GM21723 (cell line): ENCODE results near the gene TBL1XR1.
"Not testable (repeated sequence)": the region's sequence is repeated elsewhere in the genome, so short reads cannot be mapped to it uniquely, and the experiment has no call there.

Experiments
- ATAC-seq: cut with Tn5 transposase; IDR thresholded peaks from one replicate; pipeline ENCODE4 v1.9.1; 2021; ENCODE audit warnings: mild to moderate bottlenecking, moderate library complexity; ENCODE audit not compliant: unreplicated experiment

Gene TBL1XR1

DNA sequence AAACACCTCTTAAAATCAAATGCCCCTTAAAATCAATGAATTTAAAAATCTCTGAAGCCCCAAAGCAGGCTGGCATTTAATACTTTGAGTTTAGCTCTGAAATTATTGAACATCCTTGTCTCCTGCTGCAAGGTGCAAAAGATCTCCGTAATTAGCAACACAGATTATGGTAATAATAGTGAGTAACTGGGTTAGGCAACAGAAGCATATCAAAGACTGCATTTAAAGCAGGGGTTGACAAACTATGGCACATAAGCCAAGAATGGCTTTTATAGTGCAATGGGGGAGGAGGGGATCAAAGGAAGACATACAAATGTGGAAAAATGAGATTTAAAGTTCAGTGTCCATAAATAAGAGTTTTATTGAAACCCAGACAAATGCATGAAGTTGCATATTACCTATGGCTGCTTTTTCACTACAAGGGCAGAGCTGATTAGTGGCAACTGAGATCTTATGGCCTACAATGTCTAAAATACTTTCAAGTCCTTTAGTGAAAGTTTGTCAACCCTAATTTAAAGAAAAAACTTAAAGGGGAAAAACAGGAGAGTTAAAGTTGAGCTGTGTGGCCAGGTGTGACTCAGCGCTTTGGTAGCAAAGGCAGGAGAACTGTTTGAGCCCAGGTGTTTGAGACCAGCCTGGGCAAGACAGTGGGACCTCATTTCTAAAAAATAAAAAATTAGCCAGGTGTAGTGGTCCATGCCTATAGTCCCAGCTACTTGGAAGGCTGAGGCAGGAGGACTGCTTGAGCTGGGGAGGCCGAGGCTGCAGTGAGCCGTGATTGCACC lies 157.6 kb downstream of the TBL1XR1 start:
- ATAC-seq = no peak

GRCh38 chr3:177037241-177037640 lies 160.0 kb downstream of the TBL1XR1 start:
- ATAC-seq = no peak

GRCh38 chr3:177035676-177036075 lies 161.6 kb downstream of the TBL1XR1 start:
- ATAC-seq = no peak

GRCh38 chr3:177034832-177035475 lies 162.3 kb downstream of the TBL1XR1 start:
- ATAC-seq = no peak

- ATAC-seq = no peak
Measured at GRCh38 chr3:177026505-177027277, 170.6 kb downstream of the TBL1XR1 start.

DNA sequence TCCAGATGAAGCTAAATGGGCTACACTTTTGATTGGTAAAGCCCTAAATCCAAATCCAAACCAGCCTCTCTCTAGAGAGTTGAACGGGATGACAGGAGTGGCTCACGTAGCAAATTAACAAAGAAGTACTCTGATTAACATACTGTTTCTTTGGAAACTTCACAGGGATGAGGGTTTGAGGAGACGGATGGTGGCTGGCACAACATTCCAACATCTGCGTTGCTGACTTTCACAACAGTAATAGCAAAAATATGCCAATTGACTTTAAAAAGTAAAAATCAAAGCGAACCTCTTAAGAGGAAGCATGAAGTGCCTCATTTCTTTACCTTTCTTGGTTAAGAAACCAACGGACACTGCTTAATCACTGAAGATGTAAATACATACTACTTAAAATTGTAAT lies 181.4 kb downstream of the TBL1XR1 start:
- ATAC-seq = no peak

- ATAC-seq = no peak
Measured at GRCh38 chr3:177013681-177014280, 183.5 kb downstream of the TBL1XR1 start.

- no peak for ATAC-seq
Measured at GRCh38 chr3:177005718-177006405, 191.4 kb downstream of the TBL1XR1 start.

DNA sequence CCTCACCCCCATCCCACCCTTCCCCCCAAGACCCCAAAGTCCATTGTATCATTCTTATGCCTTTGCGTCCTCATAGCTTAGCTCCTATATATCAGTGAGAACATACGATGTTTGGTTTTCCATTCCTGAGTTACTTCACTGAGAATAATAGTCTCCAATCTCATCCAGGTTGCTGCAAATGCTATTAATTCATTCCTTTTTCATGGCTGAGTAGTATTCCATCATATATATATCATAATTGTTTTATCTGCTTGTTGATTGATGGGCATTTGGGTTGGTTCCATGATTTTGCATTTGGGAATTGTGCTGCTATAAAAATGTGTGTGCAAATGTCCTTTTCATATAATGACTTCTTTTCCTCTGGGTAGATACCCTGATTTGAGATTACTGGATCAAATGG lies 197.1 kb downstream of the TBL1XR1 start:
- ATAC-seq = not testable (repeated sequence)

- no peak for ATAC-seq
Measured at GRCh38 chr3:176995946-176996345, 201.3 kb downstream of the TBL1XR1 start.

- ATAC-seq = no peak
Measured at GRCh38 chr3:176994891-176995781, 202.1 kb downstream of the TBL1XR1 start.

DNA sequence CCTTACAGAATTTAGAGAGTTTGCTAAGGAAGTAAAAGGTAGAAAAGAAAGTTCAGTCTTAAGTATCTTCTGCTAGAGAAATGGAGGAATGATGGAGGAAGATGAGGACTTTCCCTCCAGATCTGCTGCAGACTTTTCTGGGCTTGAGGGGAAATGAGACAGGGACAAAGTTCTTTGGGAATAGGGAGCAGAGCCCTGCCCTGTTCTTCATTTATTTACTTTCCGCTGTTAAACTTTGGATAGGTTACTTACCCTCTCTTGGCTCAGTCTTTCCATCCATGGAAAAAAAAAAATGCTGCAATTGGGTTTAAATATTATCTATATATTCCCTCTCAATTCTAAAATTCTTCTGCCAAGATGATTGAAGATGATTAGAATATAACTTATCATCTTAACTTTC lies 202.9 kb downstream of the TBL1XR1 start:
- no peak for ATAC-seq

- no peak for ATAC-seq
Measured at GRCh38 chr3:176992978-176993377, 204.3 kb downstream of the TBL1XR1 start.

DNA sequence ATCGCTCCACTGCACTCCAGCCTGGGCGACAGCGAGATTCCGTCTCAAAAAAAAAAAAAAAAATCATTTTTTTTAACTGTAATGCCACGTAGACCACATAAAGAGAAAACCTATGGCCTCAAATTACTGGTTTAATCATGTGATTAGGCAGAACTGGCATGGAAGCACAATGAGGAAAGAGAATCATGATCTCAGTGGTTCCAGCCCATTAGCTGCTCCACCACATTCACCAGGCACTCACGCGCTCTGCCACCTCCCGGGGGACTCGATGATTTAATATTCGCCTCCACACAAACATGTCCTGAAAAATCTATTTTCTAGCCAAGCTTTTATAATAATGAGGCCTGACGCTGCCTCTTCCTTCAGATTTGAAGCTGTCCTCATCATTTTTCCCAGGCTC lies 204.7 kb downstream of the TBL1XR1 start:
- ATAC-seq = no peak

- no peak for ATAC-seq
Measured at GRCh38 chr3:176988795-176989194, 208.5 kb downstream of the TBL1XR1 start.

DNA sequence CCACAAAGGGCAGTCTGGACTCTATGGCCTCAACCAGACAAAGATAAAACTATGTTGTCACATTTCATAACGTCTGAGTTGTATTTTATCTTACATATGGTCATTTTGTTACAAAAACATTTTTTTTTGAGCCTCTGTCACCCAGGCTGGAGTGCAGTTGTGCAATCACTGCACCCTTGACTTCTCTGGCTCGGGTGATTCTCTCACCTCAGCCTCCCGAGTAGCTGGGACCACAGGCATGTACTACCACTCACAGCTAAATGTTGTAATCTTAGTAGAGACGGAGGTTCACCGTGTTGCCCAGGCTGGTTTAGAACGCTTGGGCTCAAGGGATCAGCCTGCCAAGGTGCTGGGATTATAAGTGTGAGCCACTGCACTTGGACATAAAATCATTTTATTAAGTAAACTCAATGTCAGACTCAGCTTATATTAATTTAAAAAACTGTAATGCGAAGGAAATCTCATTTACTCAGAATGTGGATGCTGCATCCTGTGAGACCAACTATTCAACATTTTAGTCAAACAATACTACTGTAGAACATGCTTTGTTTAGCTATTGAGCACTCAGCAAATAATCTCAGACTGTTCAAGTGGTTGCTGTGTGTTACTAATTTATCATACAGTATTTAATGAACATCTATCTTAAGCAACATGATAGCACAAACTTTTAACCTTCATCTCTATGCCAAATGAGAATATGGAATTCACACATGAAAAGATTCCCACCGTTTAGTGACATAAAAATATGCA lies 209.2 kb downstream of the TBL1XR1 start:
- ATAC-seq = no peak

GRCh38 chr3:176978441-176978840 lies 218.8 kb downstream of the TBL1XR1 start:
- no peak for ATAC-seq

GRCh38 chr3:176977331-176977730 lies 220.0 kb downstream of the TBL1XR1 start:
- ATAC-seq = no peak

GRCh38 chr3:176976586-176976985 lies 220.7 kb downstream of the TBL1XR1 start:
- no peak for ATAC-seq
